HS-27A (cell line): Measurements from ENCODE around the gene L3MBTL1.
A peak's percentile ranks its signal among the peaks of the same experiment; 100 is the strongest.

Experiments used
- DNase-seq: peaks from one replicate; pipeline ENCODE4 v3.0.0-alpha.2; 2012; ENCODE audit warnings: low read depth, missing footprints

L3MBTL1 gene

GRCh38 chr20:43506238-43506637 lies 1.3 kb upstream of the L3MBTL1 start:
- DNase-seq: no peak

- DNase-seq: no peak
Observed at GRCh38 chr20:43508106-43508505, 609 bp downstream of the L3MBTL1 start.

DNA sequence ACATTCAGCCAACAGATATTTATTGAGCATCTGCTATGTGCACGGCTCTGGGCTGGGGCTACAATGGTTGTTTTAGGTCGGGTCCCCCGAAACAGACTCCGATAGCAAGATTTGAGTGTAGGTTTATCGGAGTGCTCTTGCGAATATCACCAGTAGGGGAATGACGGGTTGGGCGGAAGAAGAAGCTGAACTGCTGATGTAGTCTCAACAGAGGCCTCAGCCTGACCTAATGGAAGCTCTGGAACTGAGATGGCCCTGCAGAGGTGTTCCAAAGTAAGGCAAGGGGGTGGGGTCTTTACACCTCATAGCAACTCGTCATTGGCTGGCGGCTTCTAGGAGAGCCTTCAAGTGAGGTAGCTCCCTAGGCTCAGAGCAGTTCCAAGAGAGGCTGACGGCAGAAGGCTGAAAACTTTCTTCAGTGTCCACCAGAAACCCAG lies 1.1 kb downstream of the L3MBTL1 start:
- no peak for DNase-seq

- DNase-seq: no peak
Observed at GRCh38 chr20:43511879-43512278, 4.4 kb downstream of the L3MBTL1 start.

- DNase-seq: no peak
Observed at GRCh38 chr20:43513372-43513930, 6.0 kb downstream of the L3MBTL1 start.

DNA sequence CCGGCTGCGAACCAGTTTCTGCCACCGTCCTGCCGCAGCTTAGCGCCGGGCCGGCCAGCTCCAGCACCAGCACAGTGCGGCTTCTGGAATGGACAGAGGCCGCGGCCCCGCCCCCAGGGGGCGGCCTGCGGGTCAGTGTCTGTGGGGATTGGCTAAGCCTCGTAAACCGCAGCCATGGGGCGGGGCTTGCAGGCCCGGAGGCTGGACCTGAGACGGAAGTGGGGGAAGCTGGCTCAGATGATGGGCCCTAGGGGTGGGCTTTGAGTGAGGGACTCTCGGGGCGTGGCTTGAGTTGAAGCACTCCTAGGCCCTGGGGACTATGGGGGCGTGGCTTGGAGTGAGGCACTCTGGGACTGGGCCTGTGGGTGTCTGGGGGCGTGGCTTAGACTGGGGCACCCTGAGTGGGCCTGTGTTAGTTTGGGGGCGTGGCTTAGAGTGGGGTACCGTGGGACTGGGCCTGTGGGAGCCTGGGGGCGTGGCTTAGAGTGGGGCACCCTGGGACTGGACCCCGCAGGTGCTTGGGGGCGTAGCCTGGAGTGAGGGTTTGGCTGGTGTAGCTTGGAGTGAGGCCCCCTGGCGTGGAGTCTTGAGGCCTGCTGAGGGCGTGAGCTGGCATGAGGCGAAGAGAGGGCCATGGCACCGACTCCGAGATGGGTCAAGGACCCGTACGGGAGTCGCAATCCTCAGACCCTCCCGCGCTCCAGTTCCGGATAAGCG lies 6.6 kb downstream of the L3MBTL1 start:
- DNase-seq: peak; percentile 97

DNA sequence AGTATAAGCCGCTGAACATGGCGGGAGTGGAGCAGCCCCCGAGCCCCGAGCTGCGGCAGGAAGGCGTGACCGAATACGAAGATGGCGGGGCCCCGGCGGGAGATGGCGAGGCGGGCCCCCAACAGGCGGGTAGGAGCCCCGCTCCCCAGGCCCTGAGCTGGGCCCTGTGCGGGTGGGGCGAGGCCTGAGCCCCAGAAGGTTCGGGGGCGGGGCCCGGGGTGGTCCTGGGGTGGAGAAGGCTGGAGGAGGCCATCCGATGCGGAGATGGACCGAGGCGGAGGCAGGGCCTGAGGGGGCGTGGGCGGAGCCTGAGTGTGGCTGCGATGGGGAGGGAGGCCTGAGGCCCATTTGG lies 7.1 kb downstream of the L3MBTL1 start:
- no peak for DNase-seq

DNA sequence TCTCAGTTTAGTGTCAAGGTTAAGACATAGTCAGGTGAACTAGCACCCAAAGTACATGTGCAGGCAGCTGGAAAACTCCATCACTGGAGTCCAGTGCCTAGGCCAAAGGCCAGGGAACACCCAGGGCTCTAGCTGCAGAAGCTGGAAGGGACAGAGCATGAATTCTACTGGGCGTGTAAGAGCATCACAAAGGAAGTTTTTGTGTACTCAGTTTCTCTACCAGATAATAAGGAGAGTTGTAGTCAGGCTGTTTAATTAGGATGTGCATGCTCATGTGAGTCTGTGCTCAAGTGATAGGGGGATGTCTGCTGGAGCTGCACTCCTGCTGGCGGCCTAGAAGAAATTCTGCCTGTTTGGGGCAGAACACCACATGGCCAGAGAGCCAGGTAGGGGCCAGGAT lies 8.1 kb downstream of the L3MBTL1 start:
- no peak for DNase-seq

GRCh38 chr20:43516251-43516824 lies 8.8 kb downstream of the L3MBTL1 start:
- DNase-seq: no peak

GRCh38 chr20:43520074-43520630 lies 12.7 kb downstream of the L3MBTL1 start:
- no peak for DNase-seq

- DNase-seq: no peak
Observed at GRCh38 chr20:43525021-43525420, 17.5 kb downstream of the L3MBTL1 start.

GRCh38 chr20:43528258-43528875 lies 20.9 kb downstream of the L3MBTL1 start:
- no peak for DNase-seq

DNA sequence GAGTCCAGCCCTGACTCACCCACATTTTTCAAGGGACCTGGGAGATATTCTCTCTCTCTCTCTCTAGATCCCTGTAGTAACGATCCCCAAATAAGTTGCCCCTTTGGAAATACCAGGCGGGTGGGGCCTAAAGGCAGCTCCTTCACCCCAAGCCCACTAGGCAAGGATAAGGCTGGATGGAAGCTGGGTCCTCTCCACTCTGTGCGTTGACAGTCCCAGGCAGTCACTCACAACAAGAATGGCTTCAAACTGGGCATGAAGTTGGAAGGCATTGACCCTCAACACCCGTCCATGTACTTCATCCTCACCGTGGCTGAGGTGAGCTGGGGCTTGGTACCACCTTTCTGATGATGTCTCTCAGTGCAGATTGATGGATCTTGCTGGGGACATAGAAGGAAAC lies 21.6 kb downstream of the L3MBTL1 start:
- no peak for DNase-seq

GRCh38 chr20:43529457-43530153 lies 22.1 kb downstream of the L3MBTL1 start:
- no peak for DNase-seq

GRCh38 chr20:43530321-43531090 lies 23.0 kb downstream of the L3MBTL1 start:
- DNase-seq: no peak

DNA sequence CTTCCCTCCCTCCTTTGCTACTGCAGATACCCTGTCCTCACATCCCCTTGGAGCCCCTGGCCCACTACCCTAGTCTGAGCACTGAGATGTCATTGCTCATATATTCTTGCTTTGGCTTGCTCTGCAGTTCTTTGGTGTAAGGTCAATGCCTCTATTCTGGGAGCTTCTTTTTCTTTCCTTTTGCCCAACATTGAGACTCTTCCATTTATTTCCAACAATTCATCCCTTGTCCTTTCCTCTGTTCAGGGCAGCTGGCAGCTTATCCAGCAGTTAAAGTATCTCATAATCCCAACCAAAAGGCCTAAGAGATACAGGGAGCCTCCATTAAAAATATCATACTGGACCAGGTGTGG lies 23.6 kb downstream of the L3MBTL1 start:
- no peak for DNase-seq

DNA sequence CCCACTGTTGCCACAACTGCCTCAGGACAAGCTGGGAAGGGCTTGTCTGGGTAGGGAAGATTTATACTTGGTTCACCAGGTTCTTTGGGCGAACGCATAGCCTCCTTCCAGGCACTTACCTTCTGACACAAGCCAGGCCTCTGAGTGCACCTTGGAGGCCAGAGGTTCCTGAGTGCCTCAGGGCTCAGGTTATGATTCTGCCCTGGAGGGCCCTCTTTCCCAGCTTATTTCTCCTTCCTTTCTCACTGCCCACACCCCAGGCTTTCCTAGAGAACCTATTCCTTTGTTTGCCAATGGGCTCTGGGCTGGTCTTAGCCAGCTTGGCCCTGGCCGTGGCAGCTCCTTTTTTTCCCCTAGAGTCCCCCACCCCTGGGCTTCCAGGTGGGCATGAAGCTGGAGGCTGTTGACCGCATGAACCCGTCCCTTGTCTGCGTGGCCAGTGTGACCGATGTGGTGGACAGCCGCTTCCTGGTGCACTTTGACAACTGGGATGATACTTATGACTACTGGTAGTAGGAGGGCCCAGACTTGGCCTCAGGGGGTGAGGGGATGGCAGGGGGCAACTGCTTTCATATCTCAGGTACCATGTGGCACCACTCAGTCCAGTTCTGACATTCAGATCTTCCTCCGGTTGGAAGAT lies 25.0 kb downstream of the L3MBTL1 start:
- DNase-seq: no peak

DNA sequence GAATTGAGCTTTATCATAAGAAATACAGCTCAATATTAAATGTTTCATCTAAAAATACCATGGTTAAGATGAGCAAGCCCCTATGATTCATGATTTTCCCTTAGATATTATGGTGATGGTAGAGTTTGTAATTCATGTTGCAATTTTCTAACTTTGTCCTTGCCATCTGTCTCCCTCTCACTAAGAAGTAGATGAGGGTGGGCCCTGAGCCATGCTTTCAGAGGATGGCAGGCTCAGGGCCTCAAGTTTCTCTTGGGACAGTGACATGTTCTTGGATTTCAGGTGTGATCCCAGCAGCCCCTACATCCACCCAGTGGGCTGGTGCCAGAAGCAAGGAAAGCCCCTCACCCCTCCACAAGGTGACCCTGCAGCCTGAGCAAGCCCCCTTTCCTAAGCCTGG lies 25.6 kb downstream of the L3MBTL1 start:
- DNase-seq: no peak

- no peak for DNase-seq
Observed at GRCh38 chr20:43534016-43534415, 26.5 kb downstream of the L3MBTL1 start.

DNA sequence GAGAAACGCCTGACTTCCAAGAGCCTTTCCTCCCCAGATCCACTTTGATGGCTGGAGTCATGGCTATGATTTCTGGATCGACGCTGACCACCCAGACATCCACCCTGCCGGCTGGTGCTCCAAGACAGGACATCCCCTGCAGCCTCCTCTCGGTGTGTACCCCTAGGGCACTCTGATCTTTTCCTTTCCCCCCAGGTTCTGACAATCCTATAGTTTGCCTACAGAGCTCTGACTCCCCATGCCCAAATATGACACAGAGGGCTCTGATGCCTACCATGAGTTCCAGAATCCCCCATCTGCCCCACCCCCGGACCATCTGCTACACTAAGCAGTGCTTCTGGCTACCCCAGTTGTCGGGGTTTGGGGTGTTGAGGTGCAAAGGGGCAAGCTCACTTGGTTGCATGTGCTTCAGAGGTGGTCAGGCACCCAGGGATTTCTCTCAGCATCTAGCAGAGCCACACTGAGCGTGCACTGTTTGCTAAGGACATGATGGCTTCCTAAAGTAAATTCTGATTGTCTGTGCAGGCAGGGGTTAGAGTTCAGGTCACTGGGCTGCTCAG lies 27.4 kb downstream of the L3MBTL1 start:
- no peak for DNase-seq
